GM10266 (cell line): ENCODE results near the gene TRIM28.
A peak's percentile ranks its signal among the peaks of the same experiment; 100 is the strongest.
"Not testable (repeated sequence)": the region's sequence is repeated elsewhere in the genome, so short reads cannot be mapped to it uniquely, and the experiment has no call there.

ENCODE experiments used
- DNase-seq: peaks from one replicate; pipeline ENCODE4 v3.0.0; 2012; ENCODE audit errors: extremely low spot score
- CTCF ChIP-seq: IDR thresholded peaks from 2 replicates; pipeline ENCODE4 v1.5.1; 2012; ENCODE audit warnings: mild to moderate bottlenecking, low read depth; ENCODE audit not compliant: control insufficient read depth, insufficient read depth; ENCODE audit errors: missing control alignments

TRIM28 gene

GRCh38 chr19:58543826-58544590, at the start of gene TRIM28:
TSS of gene TRIM28 (plus strand) at chr19:58544064. CDS start at chr19:58544758, 694 bp downstream.
- no peak for TF ChIP-seq CTCF
- peak; percentile 100 for DNase-seq

- TF ChIP-seq CTCF, result no peak
- no peak for DNase-seq
Observed at GRCh38 chr19:58497634-58498170, 46.2 kb upstream of the TRIM28 start.

GRCh38 chr19:58498316-58499020, 45.4 kb upstream of the TRIM28 start:
- no peak for TF ChIP-seq CTCF
- DNase-seq, result no peak

GRCh38 chr19:58499021-58499927, 44.6 kb upstream of the TRIM28 start:
- DNase-seq, result peak; percentile 98
- no peak for TF ChIP-seq CTCF

GRCh38 chr19:58500242-58500641, 43.6 kb upstream of the TRIM28 start:
- DNase-seq, result no peak
- no peak for TF ChIP-seq CTCF

GRCh38 chr19:58507602-58508223, 36.2 kb upstream of the TRIM28 start:
- DNase-seq, result not testable (repeated sequence)

- DNase-seq, result no peak
- TF ChIP-seq CTCF, result no peak
Observed at GRCh38 chr19:58509731-58510083, 34.2 kb upstream of the TRIM28 start.
